Keratinocyte (primary cell): Measurements from ENCODE around the gene NRSN2. TPM values are rescaled to one million over a fixed set of nuclear protein-coding genes. Genes with fewer than 3 reads are reported as not detected.
A peak's percentile ranks its signal among the peaks of the same experiment; 100 is the strongest.

ENCODE experiments used
- DNase-seq: peaks from one replicate; pipeline ENCODE4 v3.0.0-alpha.2; 2011; ENCODE audit warnings: low read depth, missing footprints, low spot score
- FAIRE-seq: peaks from 2 replicates; lab custom pipeline; 2011; peaks lifted over from hg19 to GRCh38; lab: Jason Lieb, UNC
- H2AFZ ChIP-seq: 2 replicates; pipeline ENCODE4 v1.6.0; 2012; ENCODE audit warnings: low read length, control low read depth, inconsistent platforms; ENCODE audit not compliant: control insufficient read depth
- H3K27ac ChIP-seq: 2 replicates; pipeline ENCODE4 v1.5.1; 2011; ENCODE audit warnings: low read length; ENCODE audit not compliant: control insufficient read depth, insufficient read depth
- H3K27me3 ChIP-seq: 3 replicates; pipeline ENCODE4 v1.6.0; 2011; ENCODE audit warnings: low read length; ENCODE audit not compliant: control insufficient read depth, insufficient read depth; ENCODE audit errors: extremely low read depth
- H3K36me3 ChIP-seq, 2 experiments: 2 replicates in 1 of 2; 3 replicates in 1 of 2; pipeline ENCODE4 v1.5.1; 2011; ENCODE audit warnings: low read length in 2 of 2, mild to moderate bottlenecking in 1 of 2; ENCODE audit not compliant: control insufficient read depth in 2 of 2, insufficient read depth in 2 of 2; ENCODE audit errors: extremely low read depth in 1 of 2
- H3K4me1 ChIP-seq: 3 replicates; pipeline ENCODE4 v1.5.1; 2011; ENCODE audit warnings: low read length; ENCODE audit not compliant: control insufficient read depth, insufficient read depth; ENCODE audit errors: extremely low read depth
- H3K4me2 ChIP-seq: 3 replicates; pipeline ENCODE4 v1.6.0; 2011; ENCODE audit warnings: low read depth, low read length; ENCODE audit not compliant: control insufficient read depth, insufficient read depth; ENCODE audit errors: extremely low read depth
- H3K4me3 ChIP-seq, 3 experiments: fragments of 200-600 bp in 1 of 3; sonication (generic) in 1 of 3; 2 replicates in 2 of 3; 3 replicates in 1 of 3; pipeline ENCODE4 v1.5.1; 2011 to 2016; ENCODE audit warnings: low read length in 3 of 3, mild to moderate bottlenecking in 3 of 3, control low read depth in 2 of 3, inconsistent platforms in 1 of 3, low read depth in 1 of 3, mixed read lengths in 1 of 3, mixed run types in 1 of 3, moderate library complexity in 1 of 3; ENCODE audit not compliant: control insufficient read depth in 2 of 3, insufficient read depth in 2 of 3; ENCODE audit errors: extremely low read depth in 1 of 3
- H3K79me2 ChIP-seq: 2 replicates; pipeline ENCODE4 v1.6.0; 2012; ENCODE audit warnings: low read length; ENCODE audit not compliant: control insufficient read depth, insufficient read depth
- H3K9ac ChIP-seq: 3 replicates; pipeline ENCODE4 v1.6.0; 2011; ENCODE audit warnings: low read length; ENCODE audit not compliant: control insufficient read depth, insufficient read depth; ENCODE audit errors: extremely low read depth
- H3K9me1 ChIP-seq: 3 replicates; pipeline ENCODE4 v1.6.0; 2011; ENCODE audit warnings: low read length; ENCODE audit not compliant: control insufficient read depth, insufficient read depth; ENCODE audit errors: extremely low read depth
- H3K9me3 ChIP-seq: 2 replicates; pipeline ENCODE4 v1.5.1; 2012; ENCODE audit warnings: low read depth, low read length; ENCODE audit not compliant: control insufficient read depth
- H4K20me1 ChIP-seq: 3 replicates; pipeline ENCODE4 v1.6.0; 2011; ENCODE audit warnings: low read length; ENCODE audit not compliant: control insufficient read depth, insufficient read depth; ENCODE audit errors: extremely low read depth
- CTCF ChIP-seq, 3 experiments: IDR thresholded peaks in 1 of 3; conservative IDR thresholded peaks in 1 of 3; optimal IDR thresholded peaks in 1 of 3; 2 replicates in 2 of 3; 3 replicates in 1 of 3; pipeline versions ENCODE3 to v1.5.1; 2011; ENCODE audit warnings: low read length in 3 of 3, mild to moderate bottlenecking in 3 of 3, moderate library complexity in 2 of 3, control low read depth in 1 of 3, inconsistent platforms in 1 of 3; ENCODE audit not compliant: insufficient read depth in 2 of 3; ENCODE audit errors: extremely low read depth in 1 of 3
- EZH2 ChIP-seq: IDR thresholded peaks from one replicate; pipeline ENCODE4 v1.6.1; 2012; ENCODE audit warnings: inconsistent platforms, mild to moderate bottlenecking, low read length, moderate library complexity
- dilution Hi-C: fragments of 300-500 bp; cut with MboI; formaldehyde crosslinking; loops from one replicate; pipeline ENCODE4 v1.7.0; 2020; ENCODE audit warnings: low sequenced_read_pairs; ENCODE audit not compliant: extremely low pct_ligation_motif_present
- polyA plus RNA-seq, 5 experiments: library from polyadenylated mRNA; depleted of rRNA in 3 of 5; stranded (reverse) in 3 of 5; stranded (forward) in 1 of 5; unstranded in 1 of 5; fragments of >200 nt; gene quantifications; 1 replicate in 1 of 5; 2 replicates in 3 of 5; 3 replicates in 1 of 5; pipeline versions ENCODE4 v1.2.1 to v1.2.3, GENCODE V29; 2011 to 2012; ENCODE audit warnings: missing spikeins in 2 of 5, low read depth in 1 of 5, low replicate concordance in 1 of 5

Gene NRSN2
- polyA plus RNA-seq, 1 donor (not counting 4 experiments of a cell fraction or from before 2014, with no cell fraction given), result 10.4 TPM

GRCh38 chr20:347640-348484 lies 951 bp downstream of the NRSN2 start:
- Histone ChIP-seq H3K79me2 (no peaks in the 10 kb centered on the region), H3K9me3 (peaks cover 2% of the 10 kb centered on the region), H3K9ac (peak overlapping the region; percentile 72), H3K4me3 (peak overlapping the region; percentile 67 to 79 (median 76)), H3K4me1 (no peaks in the 10 kb centered on the region), H4K20me1 (no peaks in the 10 kb centered on the region), H3K36me3 (no peaks in the 10 kb centered on the region), H2AFZ (peak overlapping the region; percentile 95), H3K4me2 (peak overlapping the region; percentile 90), H3K9me1 (no peaks in the 10 kb centered on the region), H3K27me3 (no peaks in the 10 kb centered on the region), H3K27ac (peak overlapping the region; percentile 69)
- dilution Hi-C loops, result no loop called here
- DNase-seq (no peak), FAIRE-seq (no peak)
- no peak for TF ChIP-seq CTCF (optimal IDR thresholded peaks at IDR 0.05 in 1 of 3, IDR thresholded peaks at IDR 0.05 in 1 of 3, conservative IDR thresholded peaks at IDR 0.05 in 1 of 3; ENCODE audit: extremely low read depth in 1 of 3, insufficient read depth in 2 of 3, low read length in 3 of 3)
- no peak for TF ChIP-seq EZH2

- H3K9me3 ChIP-seq, result no peaks in the 10 kb centered on the region
- no peak overlapping the region for H3K4me2 ChIP-seq
- DNase-seq (no peak), FAIRE-seq (no peak)
- H4K20me1 ChIP-seq, result no peaks in the 10 kb centered on the region
- no peaks in the 10 kb centered on the region for H3K4me1 ChIP-seq
- H3K79me2 ChIP-seq, result no peaks in the 10 kb centered on the region
- no peak overlapping the region for H3K4me3 ChIP-seq
- H3K9me1 ChIP-seq, result no peaks in the 10 kb centered on the region
- H3K36me3 ChIP-seq, result no peaks in the 10 kb centered on the region
- no peaks in the 10 kb centered on the region for H3K27me3 ChIP-seq
- TF ChIP-seq EZH2 (no peak), CTCF (optimal IDR thresholded peaks at IDR 0.05 in 1 of 3, IDR thresholded peaks at IDR 0.05 in 1 of 3, conservative IDR thresholded peaks at IDR 0.05 in 1 of 3; ENCODE audit: extremely low read depth in 1 of 3, insufficient read depth in 2 of 3, low read length in 3 of 3) (no peak)
- no peak overlapping the region for H2AFZ ChIP-seq
- no peak overlapping the region for H3K9ac ChIP-seq
- H3K27ac ChIP-seq, result no peak overlapping the region
- dilution Hi-C loops, result no loop called here
These were observed 2.3 kb downstream of the NRSN2 start for GRCh38 chr20:348972-349841.
